GM20000 (cell line): ENCODE data around the gene SOX15.
A peak's percentile ranks its signal among the peaks of the same experiment; 100 is the strongest.
"Not testable (repeated sequence)": the region's sequence is repeated elsewhere in the genome, so short reads cannot be mapped to it uniquely, and the experiment has no call there.

Source experiments
- DNase-seq: peaks from one replicate; pipeline ENCODE4 v3.0.0; 2012; ENCODE audit warnings: low spot score
- CTCF ChIP-seq: IDR thresholded peaks from 2 replicates; pipeline ENCODE4 v1.5.1; 2012; ENCODE audit warnings: mild to moderate bottlenecking, control low read depth; ENCODE audit errors: extremely low read depth, missing control alignments

Gene SOX15

GRCh38 chr17:7614425-7615264 is 24.8 kb upstream of the SOX15 start, which contains the start of gene FXR2:
FXR2 (minus strand) TSS chr17:7614897; CDS start chr17:7614532, 365 bp downstream.
- peak; percentile 50 for TF ChIP-seq CTCF
- DNase-seq, result peak; percentile 100

DNA sequence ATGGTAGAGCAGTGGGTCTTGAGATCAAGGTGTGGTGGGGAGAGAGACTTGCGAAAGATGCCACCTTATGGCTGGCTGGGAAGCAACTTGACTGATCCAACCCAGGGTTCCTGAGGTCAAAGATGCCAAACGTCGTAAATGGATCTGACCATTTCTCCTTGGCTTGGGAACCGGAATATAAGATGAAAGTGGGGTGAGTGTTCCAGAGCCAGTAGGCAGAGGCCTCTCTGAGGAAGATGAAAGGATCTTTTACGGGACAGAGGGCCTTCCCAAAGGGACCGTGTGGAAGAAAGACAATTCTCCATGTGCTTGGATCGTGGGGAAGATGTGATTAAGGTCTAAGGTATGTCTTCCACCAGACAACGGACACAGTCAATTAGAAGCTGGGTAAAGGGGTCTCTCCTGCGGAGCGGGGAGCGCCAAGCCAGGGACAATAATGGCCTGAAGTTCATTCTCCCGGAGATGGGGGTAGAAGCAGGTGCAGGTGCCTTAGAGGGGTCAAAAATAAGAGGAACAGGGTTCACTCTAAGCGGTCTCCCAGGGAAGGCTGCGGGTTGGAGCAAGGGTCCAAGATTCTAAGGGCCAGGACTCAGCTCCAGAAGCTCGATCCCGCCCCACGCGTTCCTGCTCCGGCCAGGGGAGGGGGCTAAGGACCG is 24.0 kb upstream of the SOX15 start:
- no peak for DNase-seq
- TF ChIP-seq CTCF, result no peak

DNA sequence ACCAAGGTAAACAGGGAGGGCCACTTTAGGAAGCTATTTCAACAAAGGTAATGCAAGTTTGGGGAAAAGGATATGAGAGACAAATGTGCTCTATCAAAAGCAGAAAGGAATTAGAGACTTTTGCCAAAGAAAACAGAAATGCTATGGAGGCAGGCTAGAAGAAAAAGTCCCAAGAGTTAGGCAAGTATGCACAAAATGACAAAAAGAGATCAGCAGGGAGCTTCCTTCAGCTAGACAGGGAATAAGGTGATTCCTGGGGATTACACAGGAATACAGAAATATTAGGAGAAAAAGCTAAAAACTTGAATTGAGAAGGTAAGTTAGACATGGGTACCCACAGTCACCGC is 22.4 kb upstream of the SOX15 start:
- no peak for DNase-seq
- TF ChIP-seq CTCF, result no peak

GRCh38 chr17:7611635-7612293 is 21.9 kb upstream of the SOX15 start:
- no peak for TF ChIP-seq CTCF

GRCh38 chr17:7610641-7611040 is 20.7 kb upstream of the SOX15 start:
- no peak for TF ChIP-seq CTCF
- DNase-seq, result no peak

More at GRCh38 chr17:7611635-7612293, 21.9 kb upstream of the SOX15 start:
- DNase-seq, result no peak

- no peak for DNase-seq
- no peak for TF ChIP-seq CTCF
Observed at GRCh38 chr17:7606280-7606679, 16.4 kb upstream of the SOX15 start.

DNA sequence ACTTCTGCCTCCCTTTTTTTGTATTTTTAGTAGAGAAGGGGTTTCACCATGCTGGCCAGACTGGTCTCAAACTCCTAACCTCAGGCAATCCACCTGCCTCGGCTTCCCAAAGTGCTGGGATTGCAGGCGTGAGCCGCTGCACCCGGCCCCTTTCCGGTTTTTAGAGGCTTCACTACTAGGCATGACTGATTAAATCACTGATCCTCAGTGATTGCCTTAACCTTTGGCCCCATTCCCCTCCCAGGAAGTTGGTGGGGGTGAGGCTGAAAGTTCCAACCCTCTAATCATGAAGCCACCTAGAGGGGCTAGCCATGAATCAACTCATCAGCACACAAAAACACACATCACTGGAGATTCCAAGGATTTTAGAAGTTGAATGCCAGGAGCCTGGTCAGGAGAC is 7.7 kb upstream of the SOX15 start:
- not testable (repeated sequence) for DNase-seq
